Pericardium fibroblast (primary cell): ENCODE measurements around the gene FIGN. TPM values are rescaled to one million over a fixed set of nuclear protein-coding genes. Genes with fewer than 3 reads are reported as not detected.

Experiments
- total RNA-seq: library from RNA; depleted of rRNA; stranded (reverse); fragments of >200 nt; gene quantifications from 2 replicates; pipeline ENCODE4 v1.2.3, GENCODE V29; 2015

The FIGN gene
- 0.09 and 1.3 TPM in 2 replicates for total RNA-seq

GRCh38 chr2:163735685-163736432 is at the start of gene FIGN:
Gene FIGN (minus strand): TSS chr2:163736008. CDS start chr2:163734927, 1,081 bp downstream.

